Thoracic aorta (tissue), 2 donors: Measurements from ENCODE around the gene TMEM141. TPM values are rescaled to one million over a fixed set of nuclear protein-coding genes. Genes with fewer than 3 reads are reported as not detected.
"Not testable (repeated sequence)": the region's sequence is repeated elsewhere in the genome, so short reads cannot be mapped to it uniquely, and the experiment has no call there.

Source experiments
- ATAC-seq: fragments of 150-250 bp; one replicate; pipeline ENCODE4 v1.8.0; 2017; ENCODE audit warnings: low read depth; ENCODE audit not compliant: insufficient number of reproducible peaks, low FRiP score
- DNase-seq: peaks from one replicate; pipeline ENCODE4 v3.0.0-alpha.2; 2020; ENCODE audit warnings: low spot score
- H3K27ac ChIP-seq, 2 donors: fragments of 200-600 bp; sonication (generic); 1 replicate in 1 of 2; 2 replicates in 1 of 2; pipeline ENCODE4 v1.5.1; 2016; ENCODE audit warnings: mild to moderate bottlenecking in 2 of 2, moderate library complexity in 2 of 2
- H3K27me3 ChIP-seq: fragments of 200-600 bp; sonication (generic); replicated peaks from 2 replicates; pipeline ENCODE4 v1.6.0; 2016; ENCODE audit warnings: mild to moderate bottlenecking; ENCODE audit not compliant: insufficient read depth
- H3K36me3 ChIP-seq: fragments of 200-600 bp; sonication (generic); one replicate; pipeline ENCODE4 v1.5.1; 2016
- H3K4me1 ChIP-seq, 2 donors: fragments of 200-600 bp; sonication (generic); 1 replicate in 1 of 2; 2 replicates in 1 of 2; pipeline versions ENCODE4 v1.5.1 to v1.6.0; 2016; ENCODE audit warnings: low read depth in 2 of 2, mild to moderate bottlenecking in 1 of 2; ENCODE audit not compliant: control insufficient read depth in 1 of 2
- H3K4me3 ChIP-seq: fragments of 200-600 bp; sonication (generic); 2 replicates; pipeline ENCODE4 v1.5.1; 2016; ENCODE audit warnings: mild to moderate bottlenecking
- H3K9me3 ChIP-seq: fragments of 200-600 bp; sonication (generic); 2 replicates; pipeline ENCODE4 v1.5.1; 2016
- CTCF ChIP-seq: fragments of 200-600 bp; sonication (generic); IDR thresholded peaks from one replicate; pipeline ENCODE4 v1.5.1; 2019; ENCODE audit warnings: antibody characterized with exemption
- total RNA-seq, 2 donors: library from RNA; depleted of rRNA; stranded (reverse); fragments of >200 nt; gene quantifications; one replicate each; pipeline versions ENCODE4 v1.1.0 to v1.2.3, GENCODE V29; 2016

The TMEM141 gene
- total RNA-seq, 2 donors from 2014 or later = 12.8 to 37.8 TPM

- Histone ChIP-seq H3K27me3 (no peaks in the 10 kb centered on the region), H3K9me3 (peaks cover 11% of the 10 kb centered on the region), H3K4me1 (no peaks in the 10 kb centered on the region), H3K4me3 (no peak overlapping the region), H3K36me3 (no peaks in the 10 kb centered on the region), H3K27ac (no peak overlapping the region)
- ATAC-seq = no peak
- DNase-seq = no peak
- no peak for TF ChIP-seq CTCF
Measured at GRCh38 chr9:136753371-136754058, 37.6 kb upstream of the TMEM141 start.

GRCh38 chr9:136754059-136754572 is 37.0 kb upstream of the TMEM141 start:
- no peak for TF ChIP-seq CTCF
- no peak overlapping the region for H3K27ac ChIP-seq
- H3K9me3 ChIP-seq = peaks cover 11% of the 10 kb centered on the region

GRCh38 chr9:136754626-136755301 is 36.4 kb upstream of the TMEM141 start:
- Histone ChIP-seq H3K27ac (no peak overlapping the region), H3K4me1 (no peaks in the 10 kb centered on the region), H3K9me3 (peaks cover 11% of the 10 kb centered on the region), H3K27me3 (no peaks in the 10 kb centered on the region), H3K4me3 (no peak overlapping the region), H3K36me3 (no peaks in the 10 kb centered on the region)
- ATAC-seq = no peak
- no peak for DNase-seq
- no peak for TF ChIP-seq CTCF

More at GRCh38 chr9:136754059-136754572, 37.0 kb upstream of the TMEM141 start:
- DNase-seq = no peak
- H3K27me3 ChIP-seq = no peaks in the 10 kb centered on the region
- H3K4me1 ChIP-seq = no peaks in the 10 kb centered on the region
- no peaks in the 10 kb centered on the region for H3K36me3 ChIP-seq
- no peak for ATAC-seq
- H3K4me3 ChIP-seq = no peak overlapping the region

- ATAC-seq, H3K4me1 ChIP-seq, H3K27ac ChIP-seq, DNase-seq, H3K36me3 ChIP-seq, H3K4me3 ChIP-seq, H3K27me3 ChIP-seq: not testable (repeated sequence)
- peaks cover 11% of the 10 kb centered on the region for H3K9me3 ChIP-seq
Measured at GRCh38 chr9:136755302-136756133, 35.6 kb upstream of the TMEM141 start.

- no peak for ATAC-seq
- H3K4me3 ChIP-seq = no peak overlapping the region
- no peak overlapping the region for H3K27ac ChIP-seq
- DNase-seq = no peak
- H3K27me3 ChIP-seq = no peaks in the 10 kb centered on the region
- peaks cover 11% of the 10 kb centered on the region for H3K9me3 ChIP-seq
- TF ChIP-seq CTCF = no peak
- no peaks in the 10 kb centered on the region for H3K36me3 ChIP-seq
- no peaks in the 10 kb centered on the region for H3K4me1 ChIP-seq
Measured at GRCh38 chr9:136756134-136756438, 35.1 kb upstream of the TMEM141 start.
